ENCODE measurements around the gene DNMBP.

- TF ChIP-seq YY1 (IDR thresholded peaks at IDR 0.05; ENCODE audit: insufficient read depth, insufficient read length) (no peak), ZNF274 (IDR thresholded peaks at IDR 0.05; ENCODE audit: low read depth, low read length) (no peak), SUZ12 (IDR thresholded peaks at IDR 0.05; ENCODE audit: extremely low read depth, insufficient read depth, insufficient read length) (no peak)
Observed at GRCh38 chr10:99849057-99849456, 160.7 kb downstream of the DNMBP start.

All from NT2/D1 (cell line).